Glutamatergic neuron (in vitro differentiated cells): ENCODE data around the gene LAIR1. TPM values are rescaled to one million over a fixed set of nuclear protein-coding genes. Genes with fewer than 3 reads are reported as not detected.

Experiments
- DNase-seq: peaks from one replicate; pipeline ENCODE4 v3.0.0; 2022
- H3K27ac Mint-ChIP-seq: one replicate; pipeline ENCODE4 v1.8.0; 2020; ENCODE audit warnings: mild to moderate bottlenecking, mixed read lengths, inconsistent platforms; ENCODE audit not compliant: unreplicated experiment
- H3K27me3 Mint-ChIP-seq: one replicate; pipeline ENCODE4 v1.8.0; 2020; ENCODE audit warnings: mild to moderate bottlenecking, moderate library complexity, mixed read lengths, inconsistent platforms; ENCODE audit not compliant: unreplicated experiment
- H3K36me3 Mint-ChIP-seq: one replicate; pipeline ENCODE4 v1.8.0; 2020; ENCODE audit warnings: mild to moderate bottlenecking, mixed read lengths, inconsistent platforms; ENCODE audit not compliant: unreplicated experiment
- H3K4me1 Mint-ChIP-seq: one replicate; pipeline ENCODE4 v1.8.0; 2020; ENCODE audit warnings: mild to moderate bottlenecking, low read depth, mixed read lengths, inconsistent platforms; ENCODE audit not compliant: unreplicated experiment
- H3K4me3 Mint-ChIP-seq: one replicate; pipeline ENCODE4 v1.8.0; 2020; ENCODE audit warnings: mild to moderate bottlenecking, mixed read lengths, inconsistent platforms; ENCODE audit not compliant: unreplicated experiment
- H3K9me3 Mint-ChIP-seq: one replicate; pipeline ENCODE4 v1.8.0; 2020; ENCODE audit warnings: mild to moderate bottlenecking, moderate library complexity, mixed read lengths, inconsistent platforms; ENCODE audit not compliant: unreplicated experiment
- total RNA-seq: library from RNA; stranded (reverse); fragmentation: NEBNext Ultra II Directional; extraction: Animal tissue kit (Norgen Biotek cat#: 25700); gene quantifications from one replicate; pipeline ENCODE4 v1.2.1, GENCODE V29; 2021; ENCODE audit not compliant: unreplicated experiment
- TF ChIP-seq, protein P1 (sequence below): fragments of 200-600 bp; sonication (generic); IDR thresholded peaks from one replicate; pipeline ENCODE4 v1.5.0; 2021; ENCODE audit not compliant: partially characterized antibody, unreplicated experiment

The LAIR1 gene
- total RNA-seq, 1 donor from 2014 or later, result not detected

DNA sequence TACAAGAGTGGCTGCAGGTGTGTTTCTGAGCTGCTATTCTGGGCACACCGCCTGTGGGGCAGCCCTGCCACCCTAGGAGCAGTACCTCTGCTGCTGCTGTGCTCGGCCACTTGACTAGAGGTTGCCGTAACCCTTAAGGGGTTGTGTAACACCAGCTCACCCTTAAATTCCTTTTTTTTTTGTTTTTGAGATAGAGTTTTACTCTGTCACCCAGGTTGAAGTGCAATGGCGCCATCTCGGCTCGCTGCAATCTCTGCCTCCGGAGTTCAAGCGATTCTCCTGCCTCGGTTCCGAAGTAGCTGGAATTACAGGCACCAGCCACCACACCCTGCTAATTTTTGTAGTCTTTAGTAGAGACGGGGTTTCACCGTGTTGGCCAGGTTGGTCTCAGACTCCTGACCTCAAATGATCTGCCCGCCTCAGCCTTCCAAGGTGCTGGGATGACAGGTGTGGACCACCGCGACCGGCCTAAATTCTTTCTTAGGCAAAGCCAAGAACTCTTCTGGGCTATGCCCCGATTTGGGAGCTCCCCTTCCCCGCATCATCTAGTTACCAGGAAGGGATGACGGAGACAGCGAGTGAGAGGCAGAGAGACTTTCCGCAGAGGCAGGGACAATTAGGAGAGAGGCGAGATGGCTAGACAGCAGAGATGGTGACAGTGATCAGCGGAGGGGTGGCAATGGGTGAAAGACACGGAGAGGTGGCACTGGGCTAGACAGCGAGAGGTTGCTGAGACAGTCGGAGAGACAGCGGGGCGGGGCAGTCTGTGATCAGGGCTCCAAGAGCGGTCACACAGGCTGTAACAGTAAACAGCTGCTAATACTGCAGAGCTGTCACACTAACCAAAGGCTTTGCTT is 47.4 kb downstream of the LAIR1 start:
- H3K27me3 Mint-ChIP-seq, result no peaks in the 10 kb centered on the region
- no peak overlapping the region for H3K27ac Mint-ChIP-seq
- H3K9me3 Mint-ChIP-seq, result peaks cover 9% of the 10 kb centered on the region

DNA sequence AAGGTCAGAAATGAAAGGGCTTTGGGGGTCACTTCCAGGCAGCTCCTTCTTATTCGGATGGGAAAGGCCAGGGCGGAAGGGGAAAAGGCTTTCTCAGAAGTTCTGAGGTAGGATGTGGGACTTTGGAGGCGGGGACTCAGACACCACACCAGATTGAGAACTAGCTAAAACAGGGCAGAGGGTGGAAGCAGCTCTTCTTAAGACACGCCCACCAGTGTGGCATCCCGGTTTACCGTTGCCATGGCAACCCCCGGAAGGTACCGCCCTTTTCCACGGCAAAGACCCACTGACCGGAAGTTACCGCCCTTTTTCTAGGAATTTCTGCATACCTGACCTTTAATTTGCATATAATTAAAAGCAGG is 48.0 kb downstream of the LAIR1 start:
- TF ChIP-seq, protein P1, sequence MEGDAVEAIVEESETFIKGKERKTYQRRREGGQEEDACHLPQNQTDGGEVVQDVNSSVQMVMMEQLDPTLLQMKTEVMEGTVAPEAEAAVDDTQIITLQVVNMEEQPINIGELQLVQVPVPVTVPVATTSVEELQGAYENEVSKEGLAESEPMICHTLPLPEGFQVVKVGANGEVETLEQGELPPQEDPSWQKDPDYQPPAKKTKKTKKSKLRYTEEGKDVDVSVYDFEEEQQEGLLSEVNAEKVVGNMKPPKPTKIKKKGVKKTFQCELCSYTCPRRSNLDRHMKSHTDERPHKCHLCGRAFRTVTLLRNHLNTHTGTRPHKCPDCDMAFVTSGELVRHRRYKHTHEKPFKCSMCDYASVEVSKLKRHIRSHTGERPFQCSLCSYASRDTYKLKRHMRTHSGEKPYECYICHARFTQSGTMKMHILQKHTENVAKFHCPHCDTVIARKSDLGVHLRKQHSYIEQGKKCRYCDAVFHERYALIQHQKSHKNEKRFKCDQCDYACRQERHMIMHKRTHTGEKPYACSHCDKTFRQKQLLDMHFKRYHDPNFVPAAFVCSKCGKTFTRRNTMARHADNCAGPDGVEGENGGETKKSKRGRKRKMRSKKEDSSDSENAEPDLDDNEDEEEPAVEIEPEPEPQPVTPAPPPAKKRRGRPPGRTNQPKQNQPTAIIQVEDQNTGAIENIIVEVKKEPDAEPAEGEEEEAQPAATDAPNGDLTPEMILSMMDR, result no peak
- Mint-ChIP-seq H3K27me3 (no peaks in the 10 kb centered on the region), H3K4me1 (peaks cover 11% of the 10 kb centered on the region), H3K27ac (no peak overlapping the region), H3K36me3 (peaks cover 15% of the 10 kb centered on the region), H3K4me3 (peak overlapping the region; percentile 11), H3K9me3 (peaks cover 5% of the 10 kb centered on the region)
- no peak for DNase-seq

More for the DNA sequence above, 47.4 kb downstream of the LAIR1 start:
- Mint-ChIP-seq H3K4me3 (no peak overlapping the region), H3K4me1 (peaks cover 11% of the 10 kb centered on the region), H3K36me3 (peaks cover 20% of the 10 kb centered on the region)
- TF ChIP-seq, protein P1, result no peak
- no peak for DNase-seq

DNA sequence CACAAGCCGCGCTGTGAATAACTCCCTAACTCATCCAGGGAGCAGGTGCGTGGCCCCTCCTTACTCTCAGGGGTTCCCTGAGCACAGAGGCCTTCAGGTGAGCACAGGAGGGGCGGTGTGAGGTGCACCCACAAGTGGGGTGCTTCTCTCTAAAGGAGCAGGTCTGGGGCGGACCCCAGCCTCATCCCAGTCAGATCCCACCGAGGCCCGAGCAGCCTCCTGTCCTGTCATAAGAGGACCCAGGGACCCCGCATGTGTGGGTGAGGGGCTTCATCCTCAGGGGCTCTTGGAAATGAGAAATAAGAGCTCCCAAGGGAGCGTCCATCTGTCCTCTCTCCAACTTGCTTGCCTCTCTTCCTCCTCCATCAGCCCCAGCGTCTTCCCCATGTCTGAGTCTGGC is 48.8 kb downstream of the LAIR1 start:
- DNase-seq, result no peak
- Mint-ChIP-seq H3K4me1 (peaks cover 11% of the 10 kb centered on the region), H3K4me3 (no peak overlapping the region), H3K36me3 (peaks cover 7% of the 10 kb centered on the region), H3K27ac (no peak overlapping the region), H3K9me3 (peaks cover 5% of the 10 kb centered on the region), H3K27me3 (no peaks in the 10 kb centered on the region)
- TF ChIP-seq, protein P1, result no peak

DNA sequence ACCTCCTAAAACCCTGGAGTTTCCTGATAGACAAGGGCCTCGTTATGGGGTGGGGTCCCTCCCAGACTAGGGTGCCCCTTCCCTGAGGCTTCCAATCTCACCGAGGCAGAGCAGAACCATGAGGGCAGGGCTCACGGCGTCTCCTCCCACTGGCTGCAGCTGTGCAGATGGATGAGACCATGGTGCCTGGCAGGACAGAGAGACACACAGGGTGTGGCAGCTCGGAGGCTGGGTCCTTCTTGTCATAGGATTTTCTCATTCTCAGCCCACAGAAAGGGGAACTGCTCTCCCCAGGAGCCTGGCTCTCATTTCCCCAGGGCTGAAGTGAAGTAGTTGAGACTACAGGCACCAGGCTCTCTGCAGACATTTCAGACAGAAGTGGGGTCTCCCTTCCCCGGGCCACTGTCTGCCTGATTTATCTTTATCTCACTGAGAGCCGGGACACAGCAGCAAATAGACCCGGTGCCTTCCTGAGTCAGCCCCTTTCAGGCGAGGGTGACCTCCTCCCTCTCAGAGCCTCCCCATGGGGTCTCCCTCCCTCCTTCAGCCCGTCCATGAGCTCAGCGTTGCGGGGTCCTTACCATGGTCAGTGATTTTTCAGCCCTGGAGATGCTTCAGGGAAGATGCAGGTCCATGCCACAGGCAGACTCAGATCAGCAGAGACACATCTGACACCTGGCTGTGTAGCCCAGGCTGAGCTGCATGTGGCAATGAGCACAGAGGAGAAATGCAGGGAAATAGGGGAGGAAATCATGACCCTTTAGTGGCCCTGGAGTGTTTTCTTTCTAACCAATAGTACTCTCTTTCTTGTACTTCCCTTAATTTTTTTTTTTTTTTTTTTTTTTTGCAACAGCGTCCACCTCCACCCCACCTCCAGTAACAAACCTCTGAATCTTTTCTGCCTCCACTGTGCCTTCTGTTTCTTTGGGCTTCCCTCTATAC is 52.0 kb downstream of the LAIR1 start, which contains the start of gene LILRA5:
Gene LILRA5, minus strand, starts transcription at position 731 of the 942 bp plus-strand sequence. Its CDS starts 147 bp downstream, at position 584.
- Mint-ChIP-seq H3K27me3 (peaks cover 1% of the 10 kb centered on the region), H3K27ac (no peak within 1 kb of the TSS), H3K36me3 (no peaks in the 10 kb centered on the region), H3K4me1 (peaks cover 11% of the 10 kb centered on the region), H3K9me3 (peaks cover 5% of the 10 kb centered on the region), H3K4me3 (no peak within 1 kb of the TSS)
- TF ChIP-seq, protein P1, result no peak
- no peak for DNase-seq
